HEK293 (cell line): ENCODE data around the gene LRRC47.
A peak's percentile ranks its signal among the peaks of the same experiment; 100 is the strongest.

Experiments
- EGR2 ChIP-seq: fragments of 450-650 bp; formaldehyde crosslinking; IDR thresholded peaks from 2 replicates; pipeline ENCODE4 v1.5.1; 2016; ENCODE audit warnings: low read depth, missing biosample characterization, missing genetic modification characterization
- IKZF3 ChIP-seq: fragments of 450-650 bp; IDR thresholded peaks from 2 replicates; pipeline ENCODE4 v1.5.0; 2018; ENCODE audit warnings: missing biosample characterization, mild to moderate bottlenecking, missing genetic modification characterization, moderate library complexity
- KLF10 ChIP-seq: fragments of 450-650 bp; IDR thresholded peaks from 2 replicates; pipeline ENCODE4 v1.5.1; 2018; ENCODE audit warnings: missing biosample characterization, mild to moderate bottlenecking, missing genetic modification characterization
- KLF16 ChIP-seq: fragments of 450-650 bp; formaldehyde crosslinking; IDR thresholded peaks from 2 replicates; pipeline ENCODE4 v1.5.1; 2017; ENCODE audit warnings: missing biosample characterization, missing genetic modification characterization
- KLF8 ChIP-seq: fragments of 450-650 bp; formaldehyde crosslinking; IDR thresholded peaks from 2 replicates; pipeline ENCODE4 v1.5.1; 2016; ENCODE audit warnings: missing biosample characterization, missing genetic modification characterization
- SETDB1 ChIP-seq: IDR thresholded peaks from one replicate; pipeline ENCODE4 v1.6.1; 2017; ENCODE audit warnings: mild to moderate bottlenecking, low read length, moderate library complexity, mixed read lengths; ENCODE audit not compliant: insufficient read length
- SP2 ChIP-seq: fragments of 450-650 bp; formaldehyde crosslinking; IDR thresholded peaks from 2 replicates; pipeline ENCODE4 v1.5.1; 2016; ENCODE audit warnings: missing biosample characterization, missing genetic modification characterization
- ZBTB1 ChIP-seq: fragments of 450-650 bp; formaldehyde crosslinking; IDR thresholded peaks from 2 replicates; pipeline ENCODE4 v1.5.1; 2016; ENCODE audit warnings: missing biosample characterization, missing genetic modification characterization
- ZBTB21 ChIP-seq: fragments of 450-650 bp; formaldehyde crosslinking; IDR thresholded peaks from 2 replicates; pipeline ENCODE4 v1.5.1; 2017; ENCODE audit warnings: missing biosample characterization, missing genetic modification characterization
- ZBTB48 ChIP-seq: fragments of 450-650 bp; formaldehyde crosslinking; IDR thresholded peaks from 2 replicates; pipeline ENCODE4 v1.5.1; 2016; ENCODE audit warnings: missing biosample characterization, missing genetic modification characterization
- ZBTB8A ChIP-seq: fragments of 450-650 bp; formaldehyde crosslinking; IDR thresholded peaks from 2 replicates; pipeline ENCODE4 v1.5.1; 2016; ENCODE audit warnings: missing biosample characterization, missing genetic modification characterization
- ZNF239 ChIP-seq: fragments of 450-650 bp; formaldehyde crosslinking; IDR thresholded peaks from 2 replicates; pipeline ENCODE4 v1.5.1; 2016; ENCODE audit warnings: missing biosample characterization, missing genetic modification characterization
- ZNF629 ChIP-seq: fragments of 450-650 bp; formaldehyde crosslinking; IDR thresholded peaks from 2 replicates; pipeline ENCODE4 v1.5.1; 2017; ENCODE audit warnings: missing biosample characterization, missing genetic modification characterization
- ZSCAN30 ChIP-seq: fragments of 450-650 bp; IDR thresholded peaks from 2 replicates; pipeline ENCODE4 v1.5.1; 2018; ENCODE audit warnings: missing biosample characterization, mild to moderate bottlenecking, missing genetic modification characterization, moderate library complexity
- TF ChIP-seq, protein P1 (sequence below): IDR thresholded peaks from 2 replicates; pipeline ENCODE4 v1.6.1; 2011; ENCODE audit warnings: mild to moderate bottlenecking, low read depth, low read length, borderline replicate concordance
- TF ChIP-seq, protein P2 (sequence below): fragments of 450-650 bp; formaldehyde crosslinking; conservative IDR thresholded peaks from 2 replicates; pipeline ENCODE4 v1.5.1; 2016; ENCODE audit warnings: low read depth, missing biosample characterization, missing genetic modification characterization
- TF ChIP-seq, protein P3 (sequence below): fragments of 450-650 bp; formaldehyde crosslinking; IDR thresholded peaks from 2 replicates; pipeline ENCODE4 v1.5.1; 2017; ENCODE audit warnings: missing biosample characterization, mild to moderate bottlenecking, missing genetic modification characterization, moderate library complexity
- TF ChIP-seq, protein P4 (sequence below): fragments of 450-650 bp; formaldehyde crosslinking; conservative IDR thresholded peaks from 2 replicates; pipeline ENCODE4 v1.5.1; 2016; ENCODE audit warnings: low read depth, missing biosample characterization, missing genetic modification characterization

The LRRC47 gene

DNA sequence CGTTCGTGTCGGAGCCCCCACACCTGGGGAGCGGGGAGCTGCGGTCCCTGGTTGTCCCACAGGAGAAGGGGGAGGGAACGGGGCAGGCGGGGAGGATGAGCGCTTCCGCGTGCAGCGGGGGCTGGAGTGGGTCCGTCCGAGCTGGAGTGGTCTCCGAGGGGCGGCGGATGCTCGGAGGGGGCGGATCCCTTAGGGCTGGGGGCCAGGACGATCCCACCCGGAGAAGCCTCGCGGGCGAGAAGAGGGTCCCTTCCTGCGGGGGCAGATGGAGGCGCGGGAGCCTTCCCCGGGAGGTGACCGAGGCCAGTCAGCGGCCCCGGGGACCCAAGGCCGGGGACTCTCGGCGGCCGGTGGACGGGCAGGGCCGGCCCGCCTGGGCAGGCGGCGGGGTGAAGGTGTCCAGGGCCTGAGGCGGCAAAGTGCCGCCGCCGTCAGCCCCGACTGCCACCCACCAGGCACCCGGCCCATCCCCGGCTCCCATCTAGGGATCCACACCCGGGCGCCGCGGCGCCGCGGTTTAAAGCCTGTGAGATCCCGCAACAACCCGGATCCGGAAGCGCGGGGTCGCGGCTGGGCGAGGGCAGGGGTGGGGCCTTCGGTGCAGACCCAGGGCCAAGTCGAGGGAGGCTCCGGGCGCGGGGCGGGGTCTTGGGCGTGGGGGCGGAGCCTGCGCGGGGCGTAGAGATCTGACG lies 49.3 kb downstream of the LRRC47 start (continued):
- 0 out of 2 replicates have a peak, but pooled peaks have one; percentile 45 for TF ChIP-seq KLF10
- peak; percentile 85 for TF ChIP-seq KLF8
- TF ChIP-seq ZBTB8A (tag by site-specific recombination): 0 out of 2 replicates have a peak, but pooled peaks have one; percentile 30
- no peak for TF ChIP-seq IKZF3
- TF ChIP-seq ZBTB1 (tag by site-specific recombination): peak; percentile 64; the same call in 1 of the 2 replicates
- TF ChIP-seq SETDB1: no peak
- TF ChIP-seq ZBTB21: no peak
- 0 out of 2 replicates have a peak, but pooled peaks have one; percentile 16 for TF ChIP-seq EGR2
- TF ChIP-seq ZNF629 (tag by site-specific recombination): 0 out of 2 replicates have a peak, but pooled peaks have one; percentile 17
- TF ChIP-seq, protein P1, sequence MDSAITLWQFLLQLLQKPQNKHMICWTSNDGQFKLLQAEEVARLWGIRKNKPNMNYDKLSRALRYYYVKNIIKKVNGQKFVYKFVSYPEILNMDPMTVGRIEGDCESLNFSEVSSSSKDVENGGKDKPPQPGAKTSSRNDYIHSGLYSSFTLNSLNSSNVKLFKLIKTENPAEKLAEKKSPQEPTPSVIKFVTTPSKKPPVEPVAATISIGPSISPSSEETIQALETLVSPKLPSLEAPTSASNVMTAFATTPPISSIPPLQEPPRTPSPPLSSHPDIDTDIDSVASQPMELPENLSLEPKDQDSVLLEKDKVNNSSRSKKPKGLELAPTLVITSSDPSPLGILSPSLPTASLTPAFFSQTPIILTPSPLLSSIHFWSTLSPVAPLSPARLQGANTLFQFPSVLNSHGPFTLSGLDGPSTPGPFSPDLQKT: peak; percentile 47; the same call in 1 of the 2 replicates
- no peak for TF ChIP-seq ZNF239 (tag by site-specific recombination)
- TF ChIP-seq KLF16 (tag by site-specific recombination): 0 out of 2 replicates have a peak, but pooled peaks have one; percentile 15
- TF ChIP-seq, protein P2, sequence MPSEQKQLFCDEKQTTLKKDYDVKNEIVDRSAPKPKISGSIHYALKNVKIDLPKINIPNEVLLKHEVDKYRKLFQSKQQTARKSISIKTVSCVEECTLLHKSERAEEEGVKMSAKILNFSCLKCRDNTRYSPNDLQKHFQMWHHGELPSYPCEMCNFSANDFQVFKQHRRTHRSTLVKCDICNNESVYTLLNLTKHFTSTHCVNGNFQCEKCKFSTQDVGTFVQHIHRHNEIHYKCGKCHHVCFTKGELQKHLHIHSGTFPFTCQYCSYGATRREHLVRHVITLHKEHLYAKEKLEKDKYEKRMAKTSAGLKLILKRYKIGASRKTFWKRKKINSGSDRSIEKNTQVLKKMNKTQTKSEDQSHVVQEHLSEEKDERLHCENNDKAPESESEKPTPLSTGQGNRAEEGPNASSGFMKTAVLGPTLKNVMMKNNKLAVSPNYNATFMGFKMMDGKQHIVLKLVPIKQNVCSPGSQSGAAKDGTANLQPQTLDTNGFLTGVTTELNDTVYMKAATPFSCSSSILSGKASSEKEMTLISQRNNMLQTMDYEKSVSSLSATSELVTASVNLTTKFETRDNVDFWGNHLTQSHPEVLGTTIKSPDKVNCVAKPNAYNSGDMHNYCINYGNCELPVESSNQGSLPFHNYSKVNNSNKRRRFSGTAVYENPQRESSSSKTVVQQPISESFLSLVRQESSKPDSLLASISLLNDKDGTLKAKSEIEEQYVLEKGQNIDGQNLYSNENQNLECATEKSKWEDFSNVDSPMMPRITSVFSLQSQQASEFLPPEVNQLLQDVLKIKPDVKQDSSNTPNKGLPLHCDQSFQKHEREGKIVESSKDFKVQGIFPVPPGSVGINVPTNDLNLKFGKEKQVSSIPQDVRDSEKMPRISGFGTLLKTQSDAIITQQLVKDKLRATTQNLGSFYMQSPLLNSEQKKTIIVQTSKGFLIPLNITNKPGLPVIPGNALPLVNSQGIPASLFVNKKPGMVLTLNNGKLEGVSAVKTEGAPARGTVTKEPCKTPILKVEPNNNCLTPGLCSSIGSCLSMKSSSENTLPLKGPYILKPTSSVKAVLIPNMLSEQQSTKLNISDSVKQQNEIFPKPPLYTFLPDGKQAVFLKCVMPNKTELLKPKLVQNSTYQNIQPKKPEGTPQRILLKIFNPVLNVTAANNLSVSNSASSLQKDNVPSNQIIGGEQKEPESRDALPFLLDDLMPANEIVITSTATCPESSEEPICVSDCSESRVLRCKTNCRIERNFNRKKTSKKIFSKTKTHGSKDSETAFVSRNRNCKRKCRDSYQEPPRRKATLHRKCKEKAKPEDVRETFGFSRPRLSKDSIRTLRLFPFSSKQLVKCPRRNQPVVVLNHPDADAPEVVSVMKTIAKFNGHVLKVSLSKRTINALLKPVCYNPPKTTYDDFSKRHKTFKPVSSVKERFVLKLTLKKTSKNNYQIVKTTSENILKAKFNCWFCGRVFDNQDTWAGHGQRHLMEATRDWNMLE: peak; percentile 91
- TF ChIP-seq, protein P3, sequence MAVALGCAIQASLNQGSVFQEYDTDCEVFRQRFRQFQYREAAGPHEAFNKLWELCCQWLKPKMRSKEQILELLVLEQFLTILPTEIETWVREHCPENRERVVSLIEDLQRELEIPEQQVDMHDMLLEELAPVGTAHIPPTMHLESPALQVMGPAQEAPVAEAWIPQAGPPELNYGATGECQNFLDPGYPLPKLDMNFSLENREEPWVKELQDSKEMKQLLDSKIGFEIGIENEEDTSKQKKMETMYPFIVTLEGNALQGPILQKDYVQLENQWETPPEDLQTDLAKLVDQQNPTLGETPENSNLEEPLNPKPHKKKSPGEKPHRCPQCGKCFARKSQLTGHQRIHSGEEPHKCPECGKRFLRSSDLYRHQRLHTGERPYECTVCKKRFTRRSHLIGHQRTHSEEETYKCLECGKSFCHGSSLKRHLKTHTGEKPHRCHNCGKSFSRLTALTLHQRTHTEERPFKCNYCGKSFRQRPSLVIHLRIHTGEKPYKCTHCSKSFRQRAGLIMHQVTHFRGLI: peak; percentile 90
- 0 out of 2 replicates have a peak, but pooled peaks have one; percentile 3 for TF ChIP-seq ZSCAN30 (tag by site-specific recombination)
- TF ChIP-seq, protein P4, sequence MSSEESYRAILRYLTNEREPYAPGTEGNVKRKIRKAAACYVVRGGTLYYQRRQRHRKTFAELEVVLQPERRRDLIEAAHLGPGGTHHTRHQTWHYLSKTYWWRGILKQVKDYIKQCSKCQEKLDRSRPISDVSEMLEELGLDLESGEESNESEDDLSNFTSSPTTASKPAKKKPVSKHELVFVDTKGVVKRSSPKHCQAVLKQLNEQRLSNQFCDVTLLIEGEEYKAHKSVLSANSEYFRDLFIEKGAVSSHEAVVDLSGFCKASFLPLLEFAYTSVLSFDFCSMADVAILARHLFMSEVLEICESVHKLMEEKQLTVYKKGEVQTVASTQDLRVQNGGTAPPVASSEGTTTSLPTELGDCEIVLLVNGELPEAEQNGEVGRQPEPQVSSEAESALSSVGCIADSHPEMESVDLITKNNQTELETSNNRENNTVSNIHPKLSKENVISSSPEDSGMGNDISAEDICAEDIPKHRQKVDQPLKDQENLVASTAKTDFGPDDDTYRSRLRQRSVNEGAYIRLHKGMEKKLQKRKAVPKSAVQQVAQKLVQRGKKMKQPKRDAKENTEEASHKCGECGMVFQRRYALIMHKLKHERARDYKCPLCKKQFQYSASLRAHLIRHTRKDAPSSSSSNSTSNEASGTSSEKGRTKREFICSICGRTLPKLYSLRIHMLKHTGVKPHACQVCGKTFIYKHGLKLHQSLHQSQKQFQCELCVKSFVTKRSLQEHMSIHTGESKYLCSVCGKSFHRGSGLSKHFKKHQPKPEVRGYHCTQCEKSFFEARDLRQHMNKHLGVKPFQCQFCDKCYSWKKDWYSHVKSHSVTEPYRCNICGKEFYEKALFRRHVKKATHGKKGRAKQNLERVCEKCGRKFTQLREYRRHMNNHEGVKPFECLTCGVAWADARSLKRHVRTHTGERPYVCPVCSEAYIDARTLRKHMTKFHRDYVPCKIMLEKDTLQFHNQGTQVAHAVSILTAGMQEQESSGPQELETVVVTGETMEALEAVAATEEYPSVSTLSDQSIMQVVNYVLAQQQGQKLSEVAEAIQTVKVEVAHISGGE (tag by site-specific recombination): peak; percentile 82
- peak; percentile 72; the same call in 1 of the 2 replicates for TF ChIP-seq ZBTB48
- peak; percentile 88 for TF ChIP-seq SP2 (tag by site-specific recombination)
- TF ChIP-seq, all 188 proteins: peak for 24
